Measurements from ENCODE around the gene TCF19. TPM values are rescaled to one million over a fixed set of nuclear protein-coding genes. Genes with fewer than 3 reads are reported as not detected.

The TCF19 gene
- total RNA-seq, 1 experiment from 2014 or later = 12.7 TPM

- TF ChIP-seq ZNF219 (CRISPR knock-in tag; IDR thresholded peaks at IDR 0.05; ENCODE audit: borderline replicate concordance) (no peak), ARID4B (CRISPR knock-in tag; IDR thresholded peaks at IDR 0.05; ENCODE audit: borderline replicate concordance) (no peak), SOX15 (CRISPR knock-in tag; IDR thresholded peaks at IDR 0.05) (no peak), CREB1 (CRISPR knock-in tag; IDR thresholded peaks at IDR 0.05) (no peak), CDX4 (CRISPR knock-in tag; IDR thresholded peaks at IDR 0.05; ENCODE audit: borderline replicate concordance) (no peak), FOXK1 (CRISPR knock-in tag; IDR thresholded peaks at IDR 0.05) (no peak), FOXJ3 (CRISPR knock-in tag; IDR thresholded peaks at IDR 0.05; ENCODE audit: borderline replicate concordance) (no peak)
These were observed 47.2 kb downstream of the TCF19 start (continued) for GRCh38 chr6:31205638-31206037.

- TF ChIP-seq ERG (CRISPR knock-in tag; IDR thresholded peaks at IDR 0.05) (no peak), ZNF121 (CRISPR knock-in tag; IDR thresholded peaks at IDR 0.05) (no peak), ZMAT4 (CRISPR knock-in tag; IDR thresholded peaks at IDR 0.05) (no peak), ETV6 (CRISPR knock-in tag; IDR thresholded peaks at IDR 0.05) (no peak), CREB1 (CRISPR knock-in tag; IDR thresholded peaks at IDR 0.05) (no peak)
- Mint-ChIP-seq H3K4me3 (no peak overlapping the region), H3K9me3 (no peaks in the 10 kb centered on the region), H3K4me1 (peaks cover 30% of the 10 kb centered on the region), H3K27ac (no peak overlapping the region), H3K27me3 (ENCODE audit: low read depth) (no peaks in the 10 kb centered on the region), H3K36me3 (no peaks in the 10 kb centered on the region)
- no peak for DNase-seq (ENCODE audit: low spot score)
- POLR2A ChIA-PET = no interaction called here
- CTCF ChIA-PET = interaction anchor here (1.6 kb wide), 1 partner anchor 158 kb away, joined by 6 read pairs; no protein-coding TSS in a partner anchor
- no peak for ATAC-seq
These were observed 50.1 kb downstream of the TCF19 start for GRCh38 chr6:31208506-31208905.

GRCh38 chr6:31209137-31209536 is 50.7 kb downstream of the TCF19 start:
- Mint-ChIP-seq H3K27ac (no peak overlapping the region), H3K36me3 (no peaks in the 10 kb centered on the region), H3K9me3 (no peaks in the 10 kb centered on the region), H3K4me3 (no peak overlapping the region), H3K4me1 (peaks cover 24% of the 10 kb centered on the region), H3K27me3 (ENCODE audit: low read depth) (no peaks in the 10 kb centered on the region)
- TF ChIP-seq HMGA2 (CRISPR knock-in tag; IDR thresholded peaks at IDR 0.05) (no peak), ZNF396 (CRISPR knock-in tag; IDR thresholded peaks at IDR 0.05; ENCODE audit: borderline replicate concordance) (no peak), NFE2L1 (CRISPR knock-in tag; IDR thresholded peaks at IDR 0.05) (no peak), ESRRA (CRISPR knock-in tag; IDR thresholded peaks at IDR 0.05; ENCODE audit: borderline replicate concordance) (no peak)
- no peak for ATAC-seq
- ChIA-PET POLR2A (no interaction called here), CTCF (interaction anchor here (1.6 kb wide), 1 partner anchor 158 kb away, joined by 6 read pairs; no protein-coding TSS in a partner anchor)
- no peak for DNase-seq (ENCODE audit: low spot score)

GRCh38 chr6:31210123-31210522 is 51.7 kb downstream of the TCF19 start:
- ATAC-seq = no peak
- CTCF ChIA-PET = interaction anchor here (0.5 to 3.5 kb wide), 9 partner anchors 13 to 337 kb away, joined by 3 to 29 read pairs (median 4); partner anchors contain the start of gene NFKBIL1
- no peaks in the 10 kb centered on the region; the same call in 1 of the 2 replicates for H3K36me3 Mint-ChIP-seq
- no peak for TF ChIP-seq ZNF512 (CRISPR knock-in tag; IDR thresholded peaks at IDR 0.05; ENCODE audit: borderline replicate concordance)
- no peak for TF ChIP-seq PREB (CRISPR knock-in tag; IDR thresholded peaks at IDR 0.05; ENCODE audit: borderline replicate concordance)
- no peak for TF ChIP-seq SP1 (CRISPR knock-in tag; conservative IDR thresholded peaks at IDR 0.05)
- no peak for TF ChIP-seq E2F1 (CRISPR knock-in tag; IDR thresholded peaks at IDR 0.05)
- TF ChIP-seq CREM (CRISPR knock-in tag; IDR thresholded peaks at IDR 0.05) = no peak
- no peak for TF ChIP-seq ZNF416 (CRISPR knock-in tag; IDR thresholded peaks at IDR 0.05)

More at GRCh38 chr6:31210123-31210522, 51.7 kb downstream of the TCF19 start:
- DNase-seq (ENCODE audit: low spot score) = no peak
- Mint-ChIP-seq H3K27me3 (ENCODE audit: low read depth) (no peaks in the 10 kb centered on the region), H3K4me3 (no peak overlapping the region), H3K4me1 (peaks cover 23% of the 10 kb centered on the region), H3K9me3 (peaks cover 8% of the 10 kb centered on the region), H3K27ac (peak overlapping the region; percentile 16; the same call in 1 of the 2 replicates)
- POLR2A ChIA-PET = no interaction called here

Data from WTC11 (cell line).